Neural cell (in vitro differentiated cells): ENCODE data around the gene PIP5K1A.

Experiments used
- SMC3 ChIP-seq: fragments of 450-650 bp; conservative IDR thresholded peaks from 2 replicates; pipeline ENCODE4 v1.6.1; 2014; ENCODE audit warnings: antibody characterized with exemption, mild to moderate bottlenecking, moderate library complexity; ENCODE audit not compliant: poor library complexity
- TF ChIP-seq, protein P1 (sequence below): fragments of 450-650 bp; IDR thresholded peaks from 2 replicates; pipeline ENCODE4 v1.5.1; 2014; ENCODE audit warnings: antibody characterized with exemption, mild to moderate bottlenecking, moderate library complexity; ENCODE audit not compliant: poor library complexity, severe bottlenecking
- TF ChIP-seq, protein P2 (sequence below): IDR thresholded peaks from 2 replicates; pipeline ENCODE4 v1.6.1; 2012; ENCODE audit warnings: borderline replicate concordance

DNA sequence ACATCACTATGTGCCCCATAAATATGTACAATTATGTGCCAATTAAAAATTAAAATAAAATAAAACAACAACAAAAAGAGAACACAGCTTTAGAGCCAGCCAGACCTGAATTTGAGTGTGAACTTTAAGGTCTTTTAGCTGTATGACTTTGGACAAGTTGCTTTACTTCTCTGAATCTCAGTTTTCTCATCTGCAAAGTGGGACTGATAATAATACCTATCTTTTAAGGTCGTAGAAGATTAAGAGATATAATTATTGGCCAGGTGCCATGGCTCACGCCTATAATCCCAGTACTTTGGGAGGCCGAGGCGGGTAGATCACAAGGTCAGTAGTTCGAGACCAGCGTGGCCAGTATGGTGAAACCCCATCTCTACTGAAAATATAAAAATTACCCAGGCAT lies 5.0 kb upstream of the PIP5K1A start:
- TF ChIP-seq SMC3: no peak
- TF ChIP-seq, protein P1, sequence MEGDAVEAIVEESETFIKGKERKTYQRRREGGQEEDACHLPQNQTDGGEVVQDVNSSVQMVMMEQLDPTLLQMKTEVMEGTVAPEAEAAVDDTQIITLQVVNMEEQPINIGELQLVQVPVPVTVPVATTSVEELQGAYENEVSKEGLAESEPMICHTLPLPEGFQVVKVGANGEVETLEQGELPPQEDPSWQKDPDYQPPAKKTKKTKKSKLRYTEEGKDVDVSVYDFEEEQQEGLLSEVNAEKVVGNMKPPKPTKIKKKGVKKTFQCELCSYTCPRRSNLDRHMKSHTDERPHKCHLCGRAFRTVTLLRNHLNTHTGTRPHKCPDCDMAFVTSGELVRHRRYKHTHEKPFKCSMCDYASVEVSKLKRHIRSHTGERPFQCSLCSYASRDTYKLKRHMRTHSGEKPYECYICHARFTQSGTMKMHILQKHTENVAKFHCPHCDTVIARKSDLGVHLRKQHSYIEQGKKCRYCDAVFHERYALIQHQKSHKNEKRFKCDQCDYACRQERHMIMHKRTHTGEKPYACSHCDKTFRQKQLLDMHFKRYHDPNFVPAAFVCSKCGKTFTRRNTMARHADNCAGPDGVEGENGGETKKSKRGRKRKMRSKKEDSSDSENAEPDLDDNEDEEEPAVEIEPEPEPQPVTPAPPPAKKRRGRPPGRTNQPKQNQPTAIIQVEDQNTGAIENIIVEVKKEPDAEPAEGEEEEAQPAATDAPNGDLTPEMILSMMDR: no peak
- TF ChIP-seq, protein P2, sequence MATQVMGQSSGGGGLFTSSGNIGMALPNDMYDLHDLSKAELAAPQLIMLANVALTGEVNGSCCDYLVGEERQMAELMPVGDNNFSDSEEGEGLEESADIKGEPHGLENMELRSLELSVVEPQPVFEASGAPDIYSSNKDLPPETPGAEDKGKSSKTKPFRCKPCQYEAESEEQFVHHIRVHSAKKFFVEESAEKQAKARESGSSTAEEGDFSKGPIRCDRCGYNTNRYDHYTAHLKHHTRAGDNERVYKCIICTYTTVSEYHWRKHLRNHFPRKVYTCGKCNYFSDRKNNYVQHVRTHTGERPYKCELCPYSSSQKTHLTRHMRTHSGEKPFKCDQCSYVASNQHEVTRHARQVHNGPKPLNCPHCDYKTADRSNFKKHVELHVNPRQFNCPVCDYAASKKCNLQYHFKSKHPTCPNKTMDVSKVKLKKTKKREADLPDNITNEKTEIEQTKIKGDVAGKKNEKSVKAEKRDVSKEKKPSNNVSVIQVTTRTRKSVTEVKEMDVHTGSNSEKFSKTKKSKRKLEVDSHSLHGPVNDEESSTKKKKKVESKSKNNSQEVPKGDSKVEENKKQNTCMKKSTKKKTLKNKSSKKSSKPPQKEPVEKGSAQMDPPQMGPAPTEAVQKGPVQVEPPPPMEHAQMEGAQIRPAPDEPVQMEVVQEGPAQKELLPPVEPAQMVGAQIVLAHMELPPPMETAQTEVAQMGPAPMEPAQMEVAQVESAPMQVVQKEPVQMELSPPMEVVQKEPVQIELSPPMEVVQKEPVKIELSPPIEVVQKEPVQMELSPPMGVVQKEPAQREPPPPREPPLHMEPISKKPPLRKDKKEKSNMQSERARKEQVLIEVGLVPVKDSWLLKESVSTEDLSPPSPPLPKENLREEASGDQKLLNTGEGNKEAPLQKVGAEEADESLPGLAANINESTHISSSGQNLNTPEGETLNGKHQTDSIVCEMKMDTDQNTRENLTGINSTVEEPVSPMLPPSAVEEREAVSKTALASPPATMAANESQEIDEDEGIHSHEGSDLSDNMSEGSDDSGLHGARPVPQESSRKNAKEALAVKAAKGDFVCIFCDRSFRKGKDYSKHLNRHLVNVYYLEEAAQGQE: no peak
